ENCODE results near the gene ZSWIM5.
"Not testable (repeated sequence)": the region's sequence is repeated elsewhere in the genome, so short reads cannot be mapped to it uniquely, and the experiment has no call there.

The ZSWIM5 gene

GRCh38 chr1:44995467-44996238 lies 210.8 kb downstream of the ZSWIM5 start:
- no peak overlapping the region for H3K4me3 ChIP-seq (ENCODE audit: control insufficient read depth, low read depth, low read length)
- TF ChIP-seq CTCF (conservative IDR thresholded peaks at IDR 0.05; ENCODE audit: control insufficient read depth, insufficient read depth, low read depth, low read length) = no peak
- DNase-seq (ENCODE audit: low read depth) = no peak

- no peak overlapping the region for H3K4me3 ChIP-seq (ENCODE audit: control insufficient read depth, low read depth, low read length)
- no peak for TF ChIP-seq CTCF (conservative IDR thresholded peaks at IDR 0.05; ENCODE audit: control insufficient read depth, insufficient read depth, low read depth, low read length)
- no peak for DNase-seq (ENCODE audit: low read depth)
Observed at GRCh38 chr1:44994309-44994898, 212.0 kb downstream of the ZSWIM5 start.

GRCh38 chr1:44988531-44989156 lies 217.8 kb downstream of the ZSWIM5 start:
- no peak for DNase-seq (ENCODE audit: low read depth)
- TF ChIP-seq CTCF (conservative IDR thresholded peaks at IDR 0.05; ENCODE audit: control insufficient read depth, insufficient read depth, low read depth, low read length) = no peak
- no peak overlapping the region for H3K4me3 ChIP-seq (ENCODE audit: control insufficient read depth, low read depth, low read length)

- peak overlapping the region; percentile 95 for H3K4me3 ChIP-seq (ENCODE audit: control insufficient read depth, low read depth, low read length)
- DNase-seq (ENCODE audit: low read depth) = peak; percentile 15
- TF ChIP-seq CTCF (conservative IDR thresholded peaks at IDR 0.05; ENCODE audit: control insufficient read depth, insufficient read depth, low read depth, low read length) = no peak
Observed at GRCh38 chr1:44985747-44986359, 220.6 kb downstream of the ZSWIM5 start.

- not testable (repeated sequence) for DNase-seq (ENCODE audit: low read depth)
Observed at GRCh38 chr1:44977372-44977771, 229.0 kb downstream of the ZSWIM5 start.

GRCh38 chr1:44976252-44976651 lies 230.2 kb downstream of the ZSWIM5 start:
- no peak overlapping the region for H3K4me3 ChIP-seq (ENCODE audit: control insufficient read depth, low read depth, low read length)
- TF ChIP-seq CTCF (conservative IDR thresholded peaks at IDR 0.05; ENCODE audit: control insufficient read depth, insufficient read depth, low read depth, low read length) = no peak
- no peak for DNase-seq (ENCODE audit: low read depth)

More at GRCh38 chr1:44977372-44977771, 229.0 kb downstream of the ZSWIM5 start:
- H3K4me3 ChIP-seq (ENCODE audit: control insufficient read depth, low read depth, low read length) = not testable (repeated sequence)

GRCh38 chr1:44973645-44974044 lies 232.8 kb downstream of the ZSWIM5 start:
- no peak for DNase-seq (ENCODE audit: low read depth)
- H3K4me3 ChIP-seq (ENCODE audit: control insufficient read depth, low read depth, low read length) = no peak overlapping the region
- TF ChIP-seq CTCF (conservative IDR thresholded peaks at IDR 0.05; ENCODE audit: control insufficient read depth, insufficient read depth, low read depth, low read length) = no peak

All from fibroblast of mammary gland (primary cell).